NCI-H510A treated with DMSO at 0.1 percent for 48 hours (cell line): Measurements from ENCODE around the gene KLK4.

Experiments
- DNase-seq: peaks from one replicate; lab custom pipeline; 2025; lab: John Stamatoyannopoulos, UW

Gene KLK4

GRCh38 chr19:50911206-50912101, at the start of gene KLK4:
KLK4 (minus strand) TSS chr19:50911395; CDS start chr19:50910738, 657 bp downstream.
- DNase-seq: no peak

- DNase-seq: no peak
These were observed 48.7 kb upstream of the KLK4 start for GRCh38 chr19:50959731-50960500.

GRCh38 chr19:50957587-50957986, 46.4 kb upstream of the KLK4 start:
- no peak for DNase-seq

GRCh38 chr19:50952910-50953309, 41.7 kb upstream of the KLK4 start, which contains the start of gene KLK5:
KLK5 (minus strand) TSS chr19:50953038; CDS start chr19:50952657, 381 bp downstream.
- no peak for DNase-seq

GRCh38 chr19:50949861-50950260, 38.7 kb upstream of the KLK4 start:
- no peak for DNase-seq

- no peak for DNase-seq
These were observed 35.9 kb upstream of the KLK4 start for GRCh38 chr19:50947123-50947522.

GRCh38 chr19:50944795-50945194, 33.6 kb upstream of the KLK4 start:
- DNase-seq: no peak

- no peak for DNase-seq
These were observed 32.1 kb upstream of the KLK4 start for GRCh38 chr19:50943074-50943828.

- DNase-seq: no peak
These were observed 28.4 kb upstream of the KLK4 start for GRCh38 chr19:50939596-50939995.

- DNase-seq: no peak
These were observed 22.4 kb upstream of the KLK4 start for GRCh38 chr19:50933640-50934039.

GRCh38 chr19:50932690-50933083, 21.5 kb upstream of the KLK4 start:
- no peak for DNase-seq

GRCh38 chr19:50932018-50932689, 21.0 kb upstream of the KLK4 start:
- DNase-seq: no peak

GRCh38 chr19:50931023-50931422, 19.8 kb upstream of the KLK4 start:
- DNase-seq: no peak

GRCh38 chr19:50928831-50929230, 17.6 kb upstream of the KLK4 start:
- no peak for DNase-seq

- no peak for DNase-seq
These were observed 14.9 kb upstream of the KLK4 start for GRCh38 chr19:50926144-50926543.

GRCh38 chr19:50925734-50926133, 14.5 kb upstream of the KLK4 start:
- no peak for DNase-seq

GRCh38 chr19:50924586-50924985, 13.4 kb upstream of the KLK4 start:
- DNase-seq: no peak

- DNase-seq: peak; percentile 85
These were observed 11.2 kb upstream of the KLK4 start for GRCh38 chr19:50922317-50922853.

- no peak for DNase-seq
These were observed 10.5 kb upstream of the KLK4 start for GRCh38 chr19:50921426-50922316.

GRCh38 chr19:50916069-50916468, 4.9 kb upstream of the KLK4 start:
- no peak for DNase-seq
